ENCODE data around the gene MSI2.

DNA sequence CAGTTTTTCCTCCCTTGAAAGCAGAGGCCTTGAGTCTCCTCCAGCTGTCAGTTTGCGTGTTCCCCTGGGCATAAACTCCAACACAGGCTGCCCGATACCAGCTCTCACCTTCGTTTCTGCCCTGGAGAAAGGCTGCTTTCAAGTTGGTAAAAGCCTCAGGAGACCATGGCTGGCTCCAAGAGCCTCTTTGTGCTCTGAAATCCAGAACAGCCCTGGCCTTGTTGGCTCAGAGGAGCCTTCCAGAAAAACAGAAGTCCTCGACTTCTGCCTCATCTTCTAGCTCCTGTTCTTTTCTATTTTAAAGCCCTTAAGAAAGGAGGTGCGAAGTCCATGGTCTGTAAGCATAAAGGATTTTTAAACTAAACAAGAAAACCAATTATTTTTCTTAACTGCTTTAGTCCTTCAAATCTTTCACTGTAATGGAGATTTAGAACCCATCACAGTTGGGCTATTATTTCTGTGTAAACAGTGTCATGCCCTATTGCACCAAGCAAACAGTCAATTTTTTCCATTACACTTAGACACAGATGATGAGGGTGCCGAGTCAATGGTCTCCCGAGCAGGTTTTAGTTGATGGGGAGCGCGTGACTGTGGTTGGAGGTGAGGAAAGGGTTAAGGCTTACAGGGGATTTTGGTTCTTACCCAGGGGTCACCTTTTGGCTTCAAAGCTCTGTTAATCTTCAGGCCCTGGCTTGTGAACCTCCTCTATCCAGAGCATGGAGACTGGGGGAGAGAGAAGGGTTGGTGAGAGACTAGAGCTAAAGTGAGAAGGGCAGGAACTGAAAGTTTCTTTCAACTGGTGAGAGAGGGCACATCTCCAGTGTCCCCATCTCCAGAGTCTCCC is 212.8 kb downstream of the MSI2 start:
- TF ChIP-seq, protein P1, sequence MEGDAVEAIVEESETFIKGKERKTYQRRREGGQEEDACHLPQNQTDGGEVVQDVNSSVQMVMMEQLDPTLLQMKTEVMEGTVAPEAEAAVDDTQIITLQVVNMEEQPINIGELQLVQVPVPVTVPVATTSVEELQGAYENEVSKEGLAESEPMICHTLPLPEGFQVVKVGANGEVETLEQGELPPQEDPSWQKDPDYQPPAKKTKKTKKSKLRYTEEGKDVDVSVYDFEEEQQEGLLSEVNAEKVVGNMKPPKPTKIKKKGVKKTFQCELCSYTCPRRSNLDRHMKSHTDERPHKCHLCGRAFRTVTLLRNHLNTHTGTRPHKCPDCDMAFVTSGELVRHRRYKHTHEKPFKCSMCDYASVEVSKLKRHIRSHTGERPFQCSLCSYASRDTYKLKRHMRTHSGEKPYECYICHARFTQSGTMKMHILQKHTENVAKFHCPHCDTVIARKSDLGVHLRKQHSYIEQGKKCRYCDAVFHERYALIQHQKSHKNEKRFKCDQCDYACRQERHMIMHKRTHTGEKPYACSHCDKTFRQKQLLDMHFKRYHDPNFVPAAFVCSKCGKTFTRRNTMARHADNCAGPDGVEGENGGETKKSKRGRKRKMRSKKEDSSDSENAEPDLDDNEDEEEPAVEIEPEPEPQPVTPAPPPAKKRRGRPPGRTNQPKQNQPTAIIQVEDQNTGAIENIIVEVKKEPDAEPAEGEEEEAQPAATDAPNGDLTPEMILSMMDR (IDR thresholded peaks at IDR 0.05), result no peak
- TF ChIP-seq POLR2A (IDR thresholded peaks at IDR 0.05), result no peak
- no peak for TF ChIP-seq POLR2AphosphoS5 (IDR thresholded peaks at IDR 0.05)
